GM21619 (cell line): ENCODE measurements around the gene FMN2.

Experiments
- ATAC-seq: cut with Tn5 transposase; IDR thresholded peaks from one replicate; pipeline ENCODE4 v1.9.1; 2021; ENCODE audit not compliant: unreplicated experiment

The FMN2 gene

DNA sequence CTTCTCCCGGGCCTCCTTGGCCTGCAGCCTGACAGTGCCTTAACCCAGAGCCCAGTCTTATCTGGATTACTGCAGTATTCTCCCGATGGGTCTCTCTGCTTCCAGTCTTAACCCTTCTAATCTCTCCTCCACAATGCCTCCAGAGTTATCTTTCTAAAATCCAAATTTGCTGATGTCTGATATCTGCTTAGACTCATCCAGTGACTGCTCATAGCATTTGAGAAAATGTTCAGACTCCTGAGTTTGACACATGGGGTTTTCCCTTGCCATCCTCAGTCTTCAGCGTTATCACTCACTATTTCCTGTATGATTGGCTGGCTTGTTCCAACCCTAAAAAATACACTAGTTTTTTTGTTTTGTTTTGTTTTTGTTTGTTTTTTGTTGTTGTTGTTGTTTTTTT lies 102.0 kb downstream of the FMN2 start:
- no peak for ATAC-seq

GRCh38 chr1:240194120-240194519 lies 102.4 kb downstream of the FMN2 start:
- ATAC-seq = no peak

- no peak for ATAC-seq
Measured at GRCh38 chr1:240198376-240198775, 106.7 kb downstream of the FMN2 start.

GRCh38 chr1:240199758-240200645 lies 108.3 kb downstream of the FMN2 start:
- ATAC-seq = no peak

GRCh38 chr1:240201931-240202330 lies 110.2 kb downstream of the FMN2 start:
- ATAC-seq = no peak

- no peak for ATAC-seq
Measured at GRCh38 chr1:240207073-240207709, 115.5 kb downstream of the FMN2 start.

DNA sequence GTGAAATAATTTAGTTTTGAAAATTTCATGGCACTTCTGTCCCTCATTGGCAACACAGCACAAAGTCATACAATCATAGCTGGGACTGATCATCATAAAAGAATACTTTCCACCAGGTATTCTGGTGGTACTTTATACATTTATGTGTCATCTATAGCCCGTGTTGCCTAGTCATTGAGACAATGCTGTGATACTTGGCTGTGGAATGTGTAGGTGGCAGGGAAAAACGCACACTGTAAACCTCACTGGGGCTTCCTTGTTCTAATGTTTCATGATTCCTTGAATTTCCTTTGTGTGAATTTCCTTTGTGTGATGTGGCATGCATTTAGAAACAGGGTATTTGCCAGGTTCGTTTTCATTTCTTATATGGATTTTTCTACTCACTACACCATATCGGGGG lies 118.3 kb downstream of the FMN2 start:
- no peak for ATAC-seq

GRCh38 chr1:240212556-240212955 lies 120.9 kb downstream of the FMN2 start:
- ATAC-seq = no peak

GRCh38 chr1:240217403-240217802 lies 125.7 kb downstream of the FMN2 start:
- no peak for ATAC-seq

DNA sequence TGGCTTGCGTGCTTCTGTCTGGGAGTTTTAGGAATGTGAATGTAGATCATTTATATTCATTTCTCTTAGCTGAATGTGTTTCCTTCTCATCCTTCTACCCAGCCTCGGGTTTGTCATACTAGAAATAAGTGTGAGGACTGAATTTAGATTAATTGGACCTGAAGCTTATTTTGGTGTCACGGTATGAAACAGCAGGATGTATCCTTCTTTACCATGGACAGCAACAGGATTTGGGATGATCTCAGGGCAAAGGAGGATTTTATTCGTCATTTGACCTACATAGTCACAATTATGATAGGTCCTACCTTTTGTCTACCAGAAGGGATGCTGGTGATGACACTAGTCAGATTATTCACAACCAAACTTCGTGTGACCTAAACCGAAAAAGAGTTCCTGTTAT lies 127.4 kb downstream of the FMN2 start:
- ATAC-seq = no peak

- no peak for ATAC-seq
Measured at GRCh38 chr1:240226102-240226501, 134.4 kb downstream of the FMN2 start.

DNA sequence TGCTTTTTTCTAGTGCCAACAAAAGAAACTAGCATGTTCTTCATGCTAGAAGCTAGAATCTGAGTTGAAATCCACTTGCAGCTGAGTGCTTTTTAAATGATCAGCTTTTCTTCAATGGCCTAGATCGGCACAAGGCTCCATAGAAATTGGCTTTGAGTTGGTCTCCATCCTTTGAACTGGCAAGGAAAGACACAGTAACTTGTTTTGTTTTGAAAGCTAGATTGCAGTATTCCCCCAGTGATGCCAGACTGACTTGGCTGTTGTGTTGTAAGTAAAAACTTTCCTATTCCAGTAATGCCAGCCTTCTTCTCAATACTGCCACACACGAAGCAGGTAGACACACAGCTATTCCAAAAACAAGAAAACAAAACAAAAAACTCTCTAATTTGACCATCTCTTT lies 139.1 kb downstream of the FMN2 start:
- ATAC-seq = no peak

DNA sequence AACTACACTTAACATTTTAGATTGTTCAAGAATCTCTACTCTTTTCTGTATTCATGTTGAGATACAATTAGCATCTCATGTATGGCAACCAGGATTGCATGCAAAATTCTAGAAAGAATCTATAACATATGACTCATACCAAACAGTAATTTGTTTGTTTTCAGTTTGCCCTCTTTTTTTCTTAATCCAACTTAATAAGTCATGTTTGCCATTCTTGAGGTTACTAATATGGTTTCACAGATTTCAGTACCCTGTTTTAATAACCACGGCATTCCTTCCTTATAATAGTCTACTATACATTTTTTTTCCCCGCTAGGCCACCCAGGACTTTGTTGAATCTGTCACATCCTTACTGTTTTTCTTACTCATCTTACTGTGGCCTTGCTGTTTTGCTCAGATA lies 140.8 kb downstream of the FMN2 start:
- no peak for ATAC-seq

GRCh38 chr1:240234485-240235210 lies 143.0 kb downstream of the FMN2 start:
- no peak for ATAC-seq

GRCh38 chr1:240235521-240236288 lies 144.0 kb downstream of the FMN2 start:
- no peak for ATAC-seq

DNA sequence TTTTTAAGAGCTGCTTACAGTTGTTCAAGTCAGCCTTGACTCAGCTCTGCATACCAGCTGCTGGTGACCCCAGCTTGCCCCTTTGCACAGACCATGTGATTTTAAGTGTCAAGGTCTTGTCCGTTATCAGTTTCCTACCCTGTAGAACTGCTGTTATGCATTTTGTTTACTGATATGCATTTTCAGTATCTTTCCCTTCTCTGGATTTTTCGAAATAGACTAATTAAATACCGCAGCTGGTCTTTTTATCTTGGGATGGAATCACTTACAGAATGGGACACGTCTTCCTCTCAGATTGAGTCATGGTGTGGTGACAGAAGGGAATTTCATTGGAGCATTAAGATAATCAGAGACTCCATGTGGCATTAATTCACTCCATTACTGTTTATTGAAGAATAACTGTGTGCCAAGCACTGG lies 145.6 kb downstream of the FMN2 start:
- no peak for ATAC-seq

DNA sequence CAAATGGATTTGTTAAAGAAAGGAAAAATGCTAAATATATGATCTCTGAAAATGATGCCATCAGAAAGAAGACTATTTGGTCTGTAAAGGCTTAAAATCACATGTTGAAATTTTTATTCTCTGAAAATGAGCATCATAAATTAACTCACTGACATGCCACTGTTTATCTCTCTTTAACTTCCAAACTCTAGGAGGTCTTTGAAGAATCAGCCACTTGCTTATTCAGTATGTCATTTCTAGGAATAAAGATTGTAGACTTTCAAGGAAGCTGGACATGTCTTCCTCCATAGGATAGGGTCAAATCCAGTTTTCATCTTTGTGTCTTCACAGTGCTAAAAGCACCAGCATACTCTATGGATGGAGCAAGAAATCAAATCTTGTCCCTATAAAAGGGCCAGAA lies 147.6 kb downstream of the FMN2 start:
- ATAC-seq = no peak

DNA sequence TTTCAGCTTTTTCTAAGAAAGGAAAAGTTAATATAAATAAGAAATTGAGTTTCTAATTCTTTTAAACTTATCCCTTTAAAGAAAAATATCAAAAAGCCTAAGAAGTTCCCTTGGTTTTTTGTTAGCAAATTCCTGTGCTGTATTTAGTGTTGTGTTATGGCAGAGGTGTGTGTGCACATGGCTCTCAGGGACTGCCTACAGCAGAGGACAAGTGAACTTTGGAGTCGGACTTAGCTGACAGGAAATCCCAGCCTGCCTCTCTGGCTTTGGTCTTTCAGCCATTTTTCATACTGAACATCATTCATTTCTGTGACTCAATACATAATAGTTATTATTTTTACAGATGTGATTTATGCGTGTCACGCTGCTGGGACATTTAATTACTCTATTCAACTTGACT lies 149.6 kb downstream of the FMN2 start:
- ATAC-seq = no peak

DNA sequence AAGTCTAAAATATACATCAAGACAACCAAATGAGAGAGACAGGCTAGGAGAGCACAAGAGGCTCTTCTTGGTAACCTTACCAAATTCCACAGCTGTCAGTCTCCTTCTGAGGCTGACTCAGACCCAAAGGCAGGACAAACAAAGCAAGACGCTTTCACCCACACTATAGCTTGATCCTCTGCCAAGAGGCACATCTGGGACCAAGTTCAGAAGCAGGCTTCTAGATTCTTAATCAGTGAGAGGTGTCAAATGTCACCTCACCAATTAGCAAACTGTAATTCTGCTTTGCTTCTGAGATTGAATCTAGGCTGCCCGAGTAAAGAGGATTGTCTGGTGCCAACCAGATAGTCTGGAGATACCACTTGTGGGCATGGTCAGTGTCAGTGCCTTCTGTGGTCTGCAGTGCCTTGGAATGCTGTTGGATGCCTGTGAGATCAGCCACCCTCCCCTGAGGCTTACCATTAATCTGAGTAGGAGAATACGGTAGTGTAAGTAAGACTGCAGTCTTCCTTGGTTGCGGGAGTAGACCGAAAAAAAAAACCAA lies 151.0 kb downstream of the FMN2 start:
- no peak for ATAC-seq

- no peak for ATAC-seq
Measured at GRCh38 chr1:240244968-240245628, 153.4 kb downstream of the FMN2 start.
